HAP-1 (cell line): Measurements from ENCODE around the gene FAM72A.
"Not testable (repeated sequence)": the region's sequence is repeated elsewhere in the genome, so short reads cannot be mapped to it uniquely, and the experiment has no call there.

Source experiments
- DNase-seq, 2 experiments: peaks; one replicate each; pipeline ENCODE4 v3.0.0-alpha.2; 2016 to 2020; ENCODE audit warnings: low spot score in 2 of 2
- H3K27me3 ChIP-seq: fragments of 250-450 bp; sonication (Bioruptor Pico); 2 replicates; pipeline ENCODE4 v1.5.1; 2020; ENCODE audit warnings: low read depth, mild to moderate bottlenecking, moderate library complexity
- H3K36me3 ChIP-seq: fragments of 250-450 bp; sonication (Bioruptor Pico); replicated peaks from 2 replicates; pipeline ENCODE4 v1.5.1; 2020; ENCODE audit warnings: mild to moderate bottlenecking
- H3K4me1 ChIP-seq: fragments of 250-450 bp; sonication (Bioruptor Pico); 2 replicates; pipeline ENCODE4 v1.5.1; 2020; ENCODE audit warnings: mild to moderate bottlenecking
- H3K4me3 ChIP-seq: fragments of 250-450 bp; sonication (Bioruptor Pico); 2 replicates; pipeline ENCODE4 v1.5.1; 2020; ENCODE audit warnings: mild to moderate bottlenecking, moderate library complexity
- H3K9me3 ChIP-seq: fragments of 250-450 bp; sonication (Bioruptor Pico); 2 replicates; pipeline ENCODE4 v1.5.1; 2020; ENCODE audit warnings: mild to moderate bottlenecking, moderate library complexity
- in situ Hi-C: fragments of 300-500 bp; cut with MboI; formaldehyde crosslinking; loops from 3 replicates; pipeline ENCODE4 v1.14.3; 2020; ENCODE audit warnings: low sequenced_read_pairs, inconsistent platforms, mixed read lengths

The FAM72A gene

GRCh38 chr1:206195182-206195581 is 7.5 kb downstream of the FAM72A start:
- DNase-seq, H3K27me3 ChIP-seq, H3K36me3 ChIP-seq, H3K4me1 ChIP-seq, H3K4me3 ChIP-seq, in situ Hi-C loops, H3K9me3 ChIP-seq: not testable (repeated sequence)

GRCh38 chr1:206186826-206187225 is 15.8 kb downstream of the FAM72A start:
- in situ Hi-C loops, H3K4me3 ChIP-seq, H3K27me3 ChIP-seq, H3K9me3 ChIP-seq, H3K36me3 ChIP-seq, H3K4me1 ChIP-seq: not testable (repeated sequence)
- DNase-seq: peak in 1 of 2 experiments; percentile 2

- H3K36me3 ChIP-seq, H3K4me1 ChIP-seq, DNase-seq, H3K4me3 ChIP-seq, H3K9me3 ChIP-seq, H3K27me3 ChIP-seq, in situ Hi-C loops: not testable (repeated sequence)
Measured at GRCh38 chr1:206185778-206186177, 16.9 kb downstream of the FAM72A start.

GRCh38 chr1:206183788-206184187 is 18.9 kb downstream of the FAM72A start:
- in situ Hi-C loops, H3K27me3 ChIP-seq, H3K4me3 ChIP-seq, H3K9me3 ChIP-seq, H3K4me1 ChIP-seq, DNase-seq, H3K36me3 ChIP-seq: not testable (repeated sequence)

GRCh38 chr1:206182368-206183317 is 20.0 kb downstream of the FAM72A start:
- H3K4me3 ChIP-seq, H3K27me3 ChIP-seq, H3K4me1 ChIP-seq, in situ Hi-C loops, DNase-seq, H3K9me3 ChIP-seq, H3K36me3 ChIP-seq: not testable (repeated sequence)

GRCh38 chr1:206179666-206180065 is 23.0 kb downstream of the FAM72A start:
- in situ Hi-C loops, H3K9me3 ChIP-seq, H3K36me3 ChIP-seq, H3K4me3 ChIP-seq, H3K4me1 ChIP-seq, H3K27me3 ChIP-seq, DNase-seq: not testable (repeated sequence)

GRCh38 chr1:206178061-206178989 is 24.3 kb downstream of the FAM72A start:
- DNase-seq, H3K9me3 ChIP-seq, in situ Hi-C loops, H3K27me3 ChIP-seq, H3K36me3 ChIP-seq, H3K4me3 ChIP-seq, H3K4me1 ChIP-seq: not testable (repeated sequence)

- H3K36me3 ChIP-seq, in situ Hi-C loops, H3K4me1 ChIP-seq, H3K27me3 ChIP-seq, H3K9me3 ChIP-seq, H3K4me3 ChIP-seq, DNase-seq: not testable (repeated sequence)
Measured at GRCh38 chr1:206176114-206176502, 26.5 kb downstream of the FAM72A start.

- H3K4me3 ChIP-seq, H3K4me1 ChIP-seq, H3K27me3 ChIP-seq, H3K9me3 ChIP-seq, DNase-seq, H3K36me3 ChIP-seq, in situ Hi-C loops: not testable (repeated sequence)
Measured at GRCh38 chr1:206175459-206176113, 27.1 kb downstream of the FAM72A start.

GRCh38 chr1:206174182-206174868 is 28.3 kb downstream of the FAM72A start:
- H3K27me3 ChIP-seq, H3K4me1 ChIP-seq, H3K9me3 ChIP-seq, H3K36me3 ChIP-seq, in situ Hi-C loops, H3K4me3 ChIP-seq: not testable (repeated sequence)
- DNase-seq: peak in 1 of 2 experiments; percentile 14

GRCh38 chr1:206173110-206173719 is 29.4 kb downstream of the FAM72A start:
- H3K4me3 ChIP-seq, H3K36me3 ChIP-seq, H3K4me1 ChIP-seq, H3K9me3 ChIP-seq, H3K27me3 ChIP-seq, DNase-seq, in situ Hi-C loops: not testable (repeated sequence)

GRCh38 chr1:206169794-206170193 is 32.8 kb downstream of the FAM72A start:
- DNase-seq, in situ Hi-C loops, H3K4me1 ChIP-seq, H3K9me3 ChIP-seq, H3K27me3 ChIP-seq, H3K4me3 ChIP-seq, H3K36me3 ChIP-seq: not testable (repeated sequence)
